Activated CD4-positive, alpha-beta T cell treated with anti-CD3 and anti-CD28 coated beads for 36 hours (primary cell): Measurements from ENCODE around the gene NACA2. TPM values are rescaled to one million over a fixed set of nuclear protein-coding genes. Genes with fewer than 3 reads are reported as not detected.
"Not testable (repeated sequence)": the region's sequence is repeated elsewhere in the genome, so short reads cannot be mapped to it uniquely, and the experiment has no call there.

Source experiments
- ATAC-seq: fragments of 200-7000 bp; cut with Tn5 transposase; one replicate; pipeline ENCODE4 v1.10.0; 2021; ENCODE audit warnings: mild to moderate bottlenecking, moderate library complexity
- CTCF ChIA-PET: fragments of 350-600 bp; sonication (Branson Sonifier 250); formaldehyde crosslinking; loops from one replicate; lab custom pipeline; 2021; ENCODE audit warnings: antibody characterized with exemption; lab: Charles Lee
- POLR2A ChIA-PET: fragments of 350-600 bp; sonication (Branson Sonifier 250); formaldehyde crosslinking; loops from one replicate; lab custom pipeline; 2021; ENCODE audit warnings: antibody characterized with exemption, inconsistent platforms; lab: Charles Lee
- DNase-seq: peaks from one replicate; pipeline ENCODE4 v3.0.0-alpha.2; 2020
- H3K27ac Mint-ChIP-seq: one replicate; pipeline ENCODE4 v1.8.0; 2021; ENCODE audit warnings: mixed read lengths
- H3K27me3 Mint-ChIP-seq: one replicate; pipeline ENCODE4 v1.8.0; 2021; ENCODE audit warnings: mixed read lengths
- H3K36me3 Mint-ChIP-seq: one replicate; pipeline ENCODE4 v1.8.0; 2021; ENCODE audit warnings: low read depth, mixed read lengths
- H3K4me1 Mint-ChIP-seq: one replicate; pipeline ENCODE4 v1.8.0; 2021; ENCODE audit warnings: mixed read lengths
- H3K4me3 Mint-ChIP-seq: one replicate; pipeline ENCODE4 v1.8.0; 2021; ENCODE audit warnings: mild to moderate bottlenecking, moderate library complexity, mixed read lengths
- H3K9me3 Mint-ChIP-seq: one replicate; pipeline ENCODE4 v1.8.0; 2021; ENCODE audit warnings: low read depth, mixed read lengths
- intact Hi-C, 2 experiments: fragments of 100-400 bp; cut with DNase I in 1 of 2; cut with micrococcal nuclease in 1 of 2; formaldehyde crosslinking; loops; one replicate each; pipeline versions ENCODE4 v1.14.2 to v1.15.1; 2022 to 2024; cut with DNase I, micrococcal nuclease
- total RNA-seq, 2 experiments: library from RNA; stranded (reverse); gene quantifications; one replicate each; pipeline ENCODE4 v1.2.3, GENCODE V29; 2021

NACA2 gene
- total RNA-seq, 2 experiments from 2014 or later = not detected

GRCh38 chr17:61599608-61600007 lies 8.6 kb upstream of the NACA2 start:
- Mint-ChIP-seq H3K27me3 (peaks cover 16% of the 10 kb centered on the region), H3K4me3 (no peak overlapping the region), H3K36me3 (no peaks in the 10 kb centered on the region), H3K9me3 (no peaks in the 10 kb centered on the region), H3K4me1 (no peaks in the 10 kb centered on the region), H3K27ac (no peak overlapping the region)
- POLR2A ChIA-PET = no interaction called here
- intact Hi-C loops = no loop called here
- DNase-seq (no peak), ATAC-seq (no peak)
- CTCF ChIA-PET = no interaction called here

- H3K36me3 Mint-ChIP-seq = no peaks in the 10 kb centered on the region
Measured at GRCh38 chr17:61598014-61598413, 7.0 kb upstream of the NACA2 start.

GRCh38 chr17:61597607-61598006 lies 6.6 kb upstream of the NACA2 start:
- DNase-seq = no peak
- Mint-ChIP-seq H3K36me3 (no peaks in the 10 kb centered on the region), H3K27me3 (peaks cover 11% of the 10 kb centered on the region), H3K4me1 (no peaks in the 10 kb centered on the region), H3K27ac (no peak overlapping the region), H3K4me3 (no peak overlapping the region), H3K9me3 (no peaks in the 10 kb centered on the region)
- CTCF ChIA-PET = interaction anchor here (0.5 kb wide), 1 partner anchor 14 kb away, joined by 3 read pairs; no protein-coding TSS in a partner anchor
- POLR2A ChIA-PET = no interaction called here
- ATAC-seq = no peak
- intact Hi-C loops = no loop called here

More at GRCh38 chr17:61598014-61598413, 7.0 kb upstream of the NACA2 start:
- H3K27ac Mint-ChIP-seq = no peak overlapping the region
- no peaks in the 10 kb centered on the region for H3K9me3 Mint-ChIP-seq
- CTCF ChIA-PET = interaction anchor here (0.5 kb wide), 1 partner anchor 13 kb away, joined by 3 read pairs; no protein-coding TSS in a partner anchor
- peaks cover 15% of the 10 kb centered on the region for H3K27me3 Mint-ChIP-seq
- H3K4me1 Mint-ChIP-seq = no peaks in the 10 kb centered on the region
- H3K4me3 Mint-ChIP-seq = no peak overlapping the region
- ATAC-seq (no peak), DNase-seq (no peak)
- intact Hi-C loops = no loop called here
- POLR2A ChIA-PET = no interaction called here

- Mint-ChIP-seq H3K4me3 (no peak overlapping the region), H3K9me3 (no peaks in the 10 kb centered on the region), H3K36me3 (no peaks in the 10 kb centered on the region), H3K27me3 (peaks cover 9% of the 10 kb centered on the region), H3K27ac (no peak overlapping the region), H3K4me1 (no peaks in the 10 kb centered on the region)
- no peak for DNase-seq
- intact Hi-C loops = no loop called here
- ChIA-PET POLR2A (no interaction called here), CTCF (interaction anchor here (0.9 kb wide), 1 partner anchor 38 kb away, joined by 4 read pairs; no protein-coding TSS in a partner anchor)
- no peak for ATAC-seq
Measured at GRCh38 chr17:61595418-61596186, 4.6 kb upstream of the NACA2 start.

DNA sequence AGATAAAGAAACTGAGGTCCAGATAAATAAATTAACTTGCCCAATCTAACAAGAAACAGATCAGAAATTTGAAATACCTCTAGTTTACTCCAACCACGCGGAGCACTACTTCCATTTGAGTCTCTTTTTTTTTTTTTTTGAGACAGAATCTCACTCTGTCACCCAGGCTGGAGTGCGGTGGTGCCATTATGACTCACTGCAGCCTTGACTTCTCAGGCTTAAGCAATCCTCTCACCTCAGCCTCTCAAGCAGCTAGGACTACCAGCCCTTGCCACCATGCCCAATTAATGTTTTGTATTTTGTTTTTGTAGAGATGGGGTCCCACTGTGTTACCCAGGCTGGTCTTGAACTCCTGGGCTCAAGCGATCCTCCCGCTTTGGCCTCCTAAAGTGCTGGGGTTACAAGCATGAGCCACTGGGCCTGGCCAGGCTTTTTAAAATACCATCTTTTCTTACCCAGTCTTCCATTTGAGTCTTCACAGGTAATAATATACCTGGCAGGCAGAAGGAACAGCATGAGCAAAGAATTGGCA lies 3.3 kb upstream of the NACA2 start:
- Mint-ChIP-seq H3K4me1 (no peaks in the 10 kb centered on the region), H3K27ac (no peak overlapping the region), H3K27me3 (peaks cover 9% of the 10 kb centered on the region), H3K9me3 (no peaks in the 10 kb centered on the region), H3K4me3 (no peak overlapping the region), H3K36me3 (no peaks in the 10 kb centered on the region)
- peak; percentile 9 for DNase-seq
- intact Hi-C loops = no loop called here
- ChIA-PET POLR2A (no interaction called here), CTCF (no interaction called here)
- no peak for ATAC-seq

GRCh38 chr17:61593426-61593825 lies 2.4 kb upstream of the NACA2 start:
- no peaks in the 10 kb centered on the region for H3K9me3 Mint-ChIP-seq

GRCh38 chr17:61591930-61592329 lies 911 bp upstream of the NACA2 start:
- Mint-ChIP-seq H3K9me3 (no peaks in the 10 kb centered on the region), H3K36me3 (no peaks in the 10 kb centered on the region), H3K27me3 (peaks cover 9% of the 10 kb centered on the region), H3K27ac (no peak overlapping the region), H3K4me3 (no peak overlapping the region), H3K4me1 (no peaks in the 10 kb centered on the region)
- CTCF ChIA-PET = no interaction called here
- DNase-seq (no peak), ATAC-seq (no peak)
- intact Hi-C loops = no loop called here
- POLR2A ChIA-PET = no interaction called here

More at GRCh38 chr17:61593426-61593825, 2.4 kb upstream of the NACA2 start:
- H3K36me3 Mint-ChIP-seq = no peaks in the 10 kb centered on the region
- no peak for ATAC-seq
- intact Hi-C loops = no loop called here
- H3K27me3 Mint-ChIP-seq = peaks cover 9% of the 10 kb centered on the region
- no peak overlapping the region for H3K27ac Mint-ChIP-seq
- no peak overlapping the region for H3K4me3 Mint-ChIP-seq
- CTCF ChIA-PET = interaction anchor here (0.6 to 0.7 kb wide), 2 partner anchors 37 to 194 kb away, joined by 3 to 4 read pairs; partner anchors contain the start of gene TBX2
- POLR2A ChIA-PET = no interaction called here
- no peak for DNase-seq
- no peaks in the 10 kb centered on the region for H3K4me1 Mint-ChIP-seq

- intact Hi-C loops = no loop called here
- Mint-ChIP-seq H3K4me1 (no peaks in the 10 kb centered on the region), H3K27ac (no peak overlapping the region), H3K27me3 (peaks cover 4% of the 10 kb centered on the region), H3K9me3 (no peaks in the 10 kb centered on the region), H3K4me3 (no peak overlapping the region), H3K36me3 (no peaks in the 10 kb centered on the region)
- CTCF ChIA-PET = no interaction called here
- no peak for DNase-seq
- no peak for ATAC-seq
- POLR2A ChIA-PET = no interaction called here
Measured at GRCh38 chr17:61589990-61590389, 1.0 kb downstream of the NACA2 start.

GRCh38 chr17:61587807-61588660 lies 3.0 kb downstream of the NACA2 start:
- Mint-ChIP-seq H3K9me3 (no peaks in the 10 kb centered on the region), H3K4me3 (no peak overlapping the region), H3K4me1 (no peaks in the 10 kb centered on the region), H3K27me3 (peaks cover under 1% of the 10 kb centered on the region), H3K27ac (no peak overlapping the region), H3K36me3 (no peaks in the 10 kb centered on the region)
- ChIA-PET POLR2A (no interaction called here), CTCF (interaction anchor here (0.6 to 1.1 kb wide), 2 partner anchors 12 to 158 kb away, joined by 3 read pairs; no protein-coding TSS in a partner anchor)
- ATAC-seq (no peak), DNase-seq (no peak)
- intact Hi-C loops = no loop called here

- no peaks in the 10 kb centered on the region for H3K4me1 Mint-ChIP-seq
- H3K27me3 Mint-ChIP-seq = peaks cover 2% of the 10 kb centered on the region
- POLR2A ChIA-PET = no interaction called here
- H3K4me3 Mint-ChIP-seq = no peak overlapping the region
- DNase-seq (no peak), ATAC-seq (no peak)
- CTCF ChIA-PET = no interaction called here
- no peaks in the 10 kb centered on the region for H3K36me3 Mint-ChIP-seq
- H3K9me3 Mint-ChIP-seq = no peaks in the 10 kb centered on the region
- intact Hi-C loops = no loop called here
- H3K27ac Mint-ChIP-seq = no peak overlapping the region
Measured at GRCh38 chr17:61587242-61587641, 3.8 kb downstream of the NACA2 start.

DNA sequence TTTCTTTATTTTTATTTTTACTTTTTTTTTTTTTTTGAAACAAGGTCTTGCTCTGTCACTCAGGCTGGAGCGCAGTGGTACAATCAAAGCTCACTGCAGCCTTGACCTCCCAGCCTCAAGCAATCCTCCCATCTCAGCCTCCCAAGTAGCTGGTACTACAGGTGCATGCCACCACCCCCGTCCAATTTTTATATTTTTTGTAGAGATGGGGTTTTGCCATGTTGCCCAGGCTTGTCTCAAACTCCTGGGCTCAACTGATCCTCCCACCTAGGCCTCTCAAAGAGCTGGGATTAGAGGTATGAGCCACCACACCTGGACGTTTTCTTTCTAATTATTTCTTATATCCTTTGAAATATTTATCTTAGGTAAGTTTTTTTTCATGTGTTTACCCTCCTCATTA lies 4.4 kb downstream of the NACA2 start:
- DNase-seq, H3K9me3 Mint-ChIP-seq, CTCF ChIA-PET, intact Hi-C loops, H3K36me3 Mint-ChIP-seq, ATAC-seq, H3K4me1 Mint-ChIP-seq, H3K27me3 Mint-ChIP-seq, H3K27ac Mint-ChIP-seq, POLR2A ChIA-PET, H3K4me3 Mint-ChIP-seq: not testable (repeated sequence)
